Raji (cell line): ENCODE results near the gene KCP.

Source experiments
- POLR2A ChIP-seq: IDR thresholded peaks from 2 replicates; pipeline ENCODE4 v1.6.1; 2011; ENCODE audit warnings: low read depth, low read length, control low read depth; ENCODE audit not compliant: insufficient read depth

Gene KCP

GRCh38 chr7:128879939-128880746, 30.4 kb downstream of the KCP start:
- TF ChIP-seq POLR2A, result no peak

- no peak for TF ChIP-seq POLR2A
These were observed 31.0 kb downstream of the KCP start for GRCh38 chr7:128879461-128879938.

GRCh38 chr7:128878226-128879105, 32.0 kb downstream of the KCP start:
- no peak for TF ChIP-seq POLR2A

- no peak for TF ChIP-seq POLR2A
These were observed 32.8 kb downstream of the KCP start for GRCh38 chr7:128877756-128878120.

GRCh38 chr7:128876978-128877755, 33.3 kb downstream of the KCP start:
- TF ChIP-seq POLR2A, result no peak

- TF ChIP-seq POLR2A, result no peak
These were observed 33.9 kb downstream of the KCP start for GRCh38 chr7:128876586-128876977.

GRCh38 chr7:128876127-128876526, 34.4 kb downstream of the KCP start:
- no peak for TF ChIP-seq POLR2A

- TF ChIP-seq POLR2A, result no peak
These were observed 35.0 kb downstream of the KCP start for GRCh38 chr7:128875523-128875948.

GRCh38 chr7:128874140-128875031, 36.1 kb downstream of the KCP start:
- TF ChIP-seq POLR2A, result no peak

- TF ChIP-seq POLR2A, result no peak
These were observed 37.3 kb downstream of the KCP start for GRCh38 chr7:128873234-128873633.

GRCh38 chr7:128872394-128872824, 38.1 kb downstream of the KCP start:
- TF ChIP-seq POLR2A, result no peak

- TF ChIP-seq POLR2A, result no peak
These were observed 39.5 kb downstream of the KCP start for GRCh38 chr7:128871050-128871449.

GRCh38 chr7:128869944-128870285, 40.6 kb downstream of the KCP start:
- TF ChIP-seq POLR2A, result no peak
